G401 (cell line): ENCODE data around the gene PIGX. TPM values are rescaled to one million over a fixed set of nuclear protein-coding genes. Genes with fewer than 3 reads are reported as not detected.

Experiments
- total RNA-seq: library from RNA; depleted of rRNA; stranded (reverse); fragments of >200 nt; shearing (Covaris generic); gene quantifications from 2 replicates; pipeline ENCODE4 v1.2.3, GENCODE V29; 2014; rRNA removed

The PIGX gene
- total RNA-seq, 1 experiment from 2014 or later, result 22.0 TPM

Other genes starting within 250 kb of the PIGX start
- gene RNF168, start 208.6 kb upstream of the PIGX start, total RNA-seq, result 9.5 and 13.6 TPM in 2 replicates
- not detected in 2 replicates for gene SMCO1, start 197.0 kb upstream of the PIGX start, total RNA-seq
- 0.49 and 2.9 TPM in 2 replicates for gene WDR53, start 143.8 kb upstream of the PIGX start, total RNA-seq
- gene FBXO45, start 143.7 kb upstream of the PIGX start, total RNA-seq, result 19.6 and 29.2 TPM in 2 replicates
- 7.1 and 11.6 TPM in 2 replicates for gene NRROS, start 72.7 kb upstream of the PIGX start, total RNA-seq
- 4.4 and 8.7 TPM in 2 replicates for gene CEP19, start 127 bp upstream of the PIGX start, total RNA-seq
- 33.5 and 37.6 TPM in 2 replicates for gene PAK2, start 27.5 kb downstream of the PIGX start, total RNA-seq
- gene SENP5, start 155.5 kb downstream of the PIGX start, total RNA-seq, result 37.0 and 37.7 TPM in 2 replicates
- 33.1 and 34.6 TPM in 2 replicates for gene NCBP2, start 230.2 kb downstream of the PIGX start, total RNA-seq